Ovary (tissue), 9 donors: ENCODE data around the gene AMIGO1. TPM values are rescaled to one million over a fixed set of nuclear protein-coding genes. Genes with fewer than 3 reads are reported as not detected.

Experiments
- DNase-seq, 5 donors: peaks; one replicate each; pipeline ENCODE4 v3.0.0-alpha.2; 2019 to 2020
- H3K27ac ChIP-seq, 2 donors: fragments of 200-600 bp; one replicate each; pipeline versions ENCODE4 v1.5.1 to v1.8.0; 2019 to 2022
- H3K27me3 ChIP-seq: fragments of 200-600 bp; one replicate; pipeline ENCODE4 v1.8.0; 2022
- H3K36me3 ChIP-seq: fragments of 200-600 bp; sonication (generic); one replicate; pipeline ENCODE4 v1.5.1; 2019
- H3K4me1 ChIP-seq: one replicate; pipeline ENCODE4 v1.8.1; 2013; ENCODE audit warnings: mild to moderate bottlenecking, moderate library complexity; ENCODE audit not compliant: insufficient read depth
- H3K4me3 ChIP-seq: fragments of 200-600 bp; sonication (generic); one replicate; pipeline ENCODE4 v1.5.1; 2017
- H3K9me3 ChIP-seq, 2 donors: fragments of 200-600 bp in 1 of 2; sonication (generic) in 1 of 2; one replicate each; pipeline versions ENCODE4 v1.5.1 to v1.8.1; 2013 to 2019; ENCODE audit warnings: mild to moderate bottlenecking in 1 of 2, moderate library complexity in 1 of 2
- CTCF ChIP-seq, 3 donors: fragments of 450-650 bp in 2 of 3; fragments of 200-600 bp in 1 of 3; IDR thresholded peaks; one replicate each; pipeline versions ENCODE4 v1.5.1 to v1.8.0; 2016 to 2022; ENCODE audit warnings: antibody characterized with exemption in 3 of 3, mild to moderate bottlenecking in 1 of 3
- EP300 ChIP-seq: sonication (generic); formaldehyde crosslinking; IDR thresholded peaks from one replicate; pipeline ENCODE4 v1.6.1; 2017; ENCODE audit warnings: antibody characterized with exemption
- POLR2A ChIP-seq: fragments of 450-650 bp; IDR thresholded peaks from one replicate; pipeline ENCODE4 v1.6.1; 2017; ENCODE audit warnings: antibody characterized with exemption, mild to moderate bottlenecking, moderate library complexity
- WGBS, 3 donors: extraction: QIAGEN DNeasy Blood & Tissue Kit in 1 of 3; methylation state at CpG; one replicate each; pipeline versions ENCODE4 v1.1.5 to v1.1.7; 2013 to 2017; 5-methylcytosine and 5-hydroxymethylcytosine counted together
- intact Hi-C, 4 donors: fragments of 100-400 bp; cut with DNase I; formaldehyde crosslinking; loops; one replicate each; pipeline versions ENCODE4 v1.11.0 to v1.15.1; 2022 to 2023
- polyA plus RNA-seq, 2 donors: library from polyadenylated mRNA; stranded (reverse); fragments of 200-250 nt in 1 of 2; fragments of 350-450 nt in 1 of 2; fragmentation: Illumina TruSeq in 1 of 2; extraction: RNeasy Lipid Tissue Mini Kit (QIAGEN cat#74804) in 1 of 2; gene quantifications; one replicate each; pipeline ENCODE4 v1.2.3, GENCODE V29; 2013 to 2014
- total RNA-seq, 7 donors: library from RNA; depleted of rRNA in 2 of 7; stranded (reverse); fragments of >200 nt in 2 of 7; fragmentation: NEBNext Ultra II Directional in 3 of 7; extraction: Animal tissue kit (Norgen Biotek cat#: 25700) in 3 of 7; gene quantifications; one replicate each; pipeline versions ENCODE4 v1.1.0 to v1.2.4, GENCODE V29; 2016 to 2023
- donor health status: DM: no; HTN: no; CAD: no; lungs with moderate emphysema.
- donor health status: DM: no; HTN: no; CAD: no.
- donor health status: Bipolar disorder and iron deficiency.
- donor health status: DM: yes; HTN: yes; CAD: no.
- donor health status: DM: no; HTN: no; CAD: no.
- donor health status: DM: yes; HTN: yes; CAD: no.

The AMIGO1 gene
- total and polyA plus RNA-seq, 9 donors = 6.3 to 18.0 (median 10.8) TPM

GRCh38 chr1:109482791-109483671 lies 26.5 kb downstream of the AMIGO1 start:
- H3K4me3 ChIP-seq = peak overlapping the region; percentile 36
- peak; percentile 47 to 75 (median 73) for DNase-seq
- intact Hi-C loops = no loop called here
- peaks cover 4% of the 10 kb centered on the region for H3K4me1 ChIP-seq
- WGBS, 3 donors = 8 to 13% (median 11%) methylated on average over 29 of the region's 29 CpGs
- no peaks in the 10 kb centered on the region for H3K36me3 ChIP-seq
- H3K27me3 ChIP-seq = no peaks in the 10 kb centered on the region
- no peak overlapping the region for H3K27ac ChIP-seq
- no peaks in the 10 kb centered on the region for H3K9me3 ChIP-seq
- no peak for TF ChIP-seq POLR2A
- TF ChIP-seq EP300 = no peak
- TF ChIP-seq CTCF (IDR thresholded peaks at IDR 0.05) = no peak

GRCh38 chr1:109482242-109482641 lies 27.3 kb downstream of the AMIGO1 start:
- Histone ChIP-seq H3K4me3 (no peak overlapping the region), H3K36me3 (no peaks in the 10 kb centered on the region), H3K27ac (no peak overlapping the region), H3K27me3 (no peaks in the 10 kb centered on the region), H3K9me3 (no peaks in the 10 kb centered on the region), H3K4me1 (peaks cover 4% of the 10 kb centered on the region)
- no peak for TF ChIP-seq CTCF (IDR thresholded peaks at IDR 0.05)
- TF ChIP-seq POLR2A = no peak
- no peak for TF ChIP-seq EP300
- intact Hi-C loops = no loop called here
- DNase-seq = no peak

- H3K36me3 ChIP-seq = no peaks in the 10 kb centered on the region
- H3K27ac ChIP-seq = no peak overlapping the region
- peaks cover 4% of the 10 kb centered on the region for H3K4me1 ChIP-seq
- TF ChIP-seq EP300 = no peak
- no peak for TF ChIP-seq POLR2A
- TF ChIP-seq CTCF (IDR thresholded peaks at IDR 0.05) = no peak
- H3K9me3 ChIP-seq = no peaks in the 10 kb centered on the region
- WGBS, 3 donors = 87 to 93% (median 88%) methylated on average over 2 of the region's 2 CpGs
- no peak for DNase-seq
- intact Hi-C loops = no loop called here
- H3K27me3 ChIP-seq = no peaks in the 10 kb centered on the region
- H3K4me3 ChIP-seq = no peak overlapping the region
Measured at GRCh38 chr1:109481646-109482045, 27.9 kb downstream of the AMIGO1 start.

GRCh38 chr1:109479901-109480300 lies 29.6 kb downstream of the AMIGO1 start:
- no peak for DNase-seq

More at GRCh38 chr1:109479901-109480300, 29.6 kb downstream of the AMIGO1 start:
- Histone ChIP-seq H3K9me3 (no peaks in the 10 kb centered on the region), H3K27ac (no peak overlapping the region), H3K27me3 (no peaks in the 10 kb centered on the region), H3K36me3 (no peaks in the 10 kb centered on the region), H3K4me1 (peaks cover 4% of the 10 kb centered on the region), H3K4me3 (no peak overlapping the region)
- 79 to 97% (median 92%) methylated on average over 3 of the region's 3 CpGs for WGBS, 3 donors
- TF ChIP-seq EP300 = no peak
- TF ChIP-seq POLR2A = no peak
- TF ChIP-seq CTCF (IDR thresholded peaks at IDR 0.05) = no peak
- intact Hi-C loops = no loop called here
